Measurements from ENCODE around the gene MYO3A.

DNA sequence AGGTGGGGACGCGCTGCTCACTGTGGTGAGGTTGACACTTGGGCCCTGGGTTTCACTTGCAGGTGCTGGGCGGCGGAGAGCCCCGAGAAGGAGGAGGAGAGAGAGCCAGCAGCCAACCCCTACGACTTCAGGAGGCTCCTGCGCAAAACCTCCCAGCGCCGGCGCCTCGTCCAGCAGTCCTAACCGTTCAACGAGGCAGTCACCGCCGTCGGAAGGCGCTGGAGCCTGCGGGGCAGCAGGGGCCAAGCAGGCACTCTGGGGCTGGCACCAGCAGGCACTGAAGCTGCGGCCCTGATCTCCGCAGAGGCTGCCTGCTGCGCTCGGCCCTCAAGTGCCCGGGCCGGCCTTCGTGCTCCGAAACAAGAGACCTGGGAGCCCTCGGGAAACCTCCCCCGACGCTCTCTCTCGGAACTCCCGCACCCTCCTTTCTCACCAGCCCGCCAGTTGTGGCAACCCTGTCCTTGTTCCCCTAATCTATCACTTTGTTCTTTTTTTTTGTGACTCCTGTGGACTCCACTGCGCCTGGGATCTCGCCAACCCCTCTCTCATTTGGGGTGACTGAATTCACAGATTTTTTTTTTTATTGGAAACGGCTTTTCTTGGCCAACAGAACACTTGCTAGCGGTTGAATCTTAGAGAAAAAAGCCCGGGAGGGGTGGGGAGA is 277.9 kb downstream of the MYO3A start:
- TF ChIP-seq POLR2AphosphoS5 (IDR thresholded peaks at IDR 0.05; ENCODE audit: insufficient read depth, low read depth, low read length) (no peak), POLR2A (IDR thresholded peaks at IDR 0.05; ENCODE audit: low read depth, low read length) (no peak), EZH2 (IDR thresholded peaks at IDR 0.05; ENCODE audit: borderline replicate concordance, low read depth, low read length, severe bottlenecking) (no peak), JUN (IDR thresholded peaks at IDR 0.05; ENCODE audit: borderline replicate concordance, insufficient read depth, insufficient read length, low read depth) (no peak), GATA2 (IDR thresholded peaks at IDR 0.05; ENCODE audit: insufficient read depth, insufficient read length, low read depth, low read length) (no peak), MYC (IDR thresholded peaks at IDR 0.05; ENCODE audit: low read depth, low read length) (no peak)
- TF ChIP-seq, protein P1, sequence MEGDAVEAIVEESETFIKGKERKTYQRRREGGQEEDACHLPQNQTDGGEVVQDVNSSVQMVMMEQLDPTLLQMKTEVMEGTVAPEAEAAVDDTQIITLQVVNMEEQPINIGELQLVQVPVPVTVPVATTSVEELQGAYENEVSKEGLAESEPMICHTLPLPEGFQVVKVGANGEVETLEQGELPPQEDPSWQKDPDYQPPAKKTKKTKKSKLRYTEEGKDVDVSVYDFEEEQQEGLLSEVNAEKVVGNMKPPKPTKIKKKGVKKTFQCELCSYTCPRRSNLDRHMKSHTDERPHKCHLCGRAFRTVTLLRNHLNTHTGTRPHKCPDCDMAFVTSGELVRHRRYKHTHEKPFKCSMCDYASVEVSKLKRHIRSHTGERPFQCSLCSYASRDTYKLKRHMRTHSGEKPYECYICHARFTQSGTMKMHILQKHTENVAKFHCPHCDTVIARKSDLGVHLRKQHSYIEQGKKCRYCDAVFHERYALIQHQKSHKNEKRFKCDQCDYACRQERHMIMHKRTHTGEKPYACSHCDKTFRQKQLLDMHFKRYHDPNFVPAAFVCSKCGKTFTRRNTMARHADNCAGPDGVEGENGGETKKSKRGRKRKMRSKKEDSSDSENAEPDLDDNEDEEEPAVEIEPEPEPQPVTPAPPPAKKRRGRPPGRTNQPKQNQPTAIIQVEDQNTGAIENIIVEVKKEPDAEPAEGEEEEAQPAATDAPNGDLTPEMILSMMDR (IDR thresholded peaks at IDR 0.05; ENCODE audit: extremely low read depth in 1 of 2, insufficient read depth in 1 of 2, low read depth in 1 of 2, low read length in 2 of 2), result no peak

Measured in endothelial cell of umbilical vein (primary cell).